Epithelial cell of prostate (primary cell): Measurements from ENCODE around the gene ULK2.
A peak's percentile ranks its signal among the peaks of the same experiment; 100 is the strongest.

ENCODE experiments used
- DNase-seq: peaks from one replicate; pipeline ENCODE4 v3.0.0-alpha.2; 2011; ENCODE audit warnings: low read depth, low spot score
- H3K27ac ChIP-seq: fragments of 450-650 bp; 2 replicates; pipeline ENCODE4 v1.5.1; 2017; ENCODE audit warnings: mild to moderate bottlenecking

Gene ULK2

DNA sequence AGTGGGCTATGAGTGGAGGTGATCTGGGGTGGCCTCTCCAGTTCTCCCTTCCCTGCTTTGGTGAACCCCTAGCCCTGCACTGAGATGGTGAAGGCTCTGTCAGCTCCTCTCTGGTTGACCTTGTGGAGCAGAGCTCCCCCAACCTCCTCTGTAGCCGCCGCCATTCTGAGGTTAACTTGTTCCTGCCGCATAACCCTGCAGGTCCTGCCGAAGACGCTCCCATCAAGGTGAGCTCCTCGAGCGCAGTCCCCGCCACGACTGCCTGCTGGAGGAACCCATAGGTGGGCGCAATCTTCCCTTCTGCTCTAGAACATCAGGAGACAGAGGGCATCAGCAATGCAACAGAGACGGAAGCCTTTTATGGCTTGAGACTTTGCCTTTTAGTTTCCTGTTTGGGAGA is 136.1 kb downstream of the ULK2 start:
- DNase-seq = no peak
- no peak overlapping the region for H3K27ac ChIP-seq

- no peak for DNase-seq
- H3K27ac ChIP-seq = no peak overlapping the region
Observed at GRCh38 chr17:19730843-19731242, 136.9 kb downstream of the ULK2 start.

- DNase-seq = no peak
- H3K27ac ChIP-seq = no peak overlapping the region
Observed at GRCh38 chr17:19729900-19730299, 137.8 kb downstream of the ULK2 start.

GRCh38 chr17:19728084-19728495 is 139.6 kb downstream of the ULK2 start:
- peak overlapping the region; percentile 69 for H3K27ac ChIP-seq
- DNase-seq = peak; percentile 41

- peak; percentile 46 for DNase-seq
- H3K27ac ChIP-seq = peak overlapping the region; percentile 69
Observed at GRCh38 chr17:19727501-19728078, 140.1 kb downstream of the ULK2 start.

DNA sequence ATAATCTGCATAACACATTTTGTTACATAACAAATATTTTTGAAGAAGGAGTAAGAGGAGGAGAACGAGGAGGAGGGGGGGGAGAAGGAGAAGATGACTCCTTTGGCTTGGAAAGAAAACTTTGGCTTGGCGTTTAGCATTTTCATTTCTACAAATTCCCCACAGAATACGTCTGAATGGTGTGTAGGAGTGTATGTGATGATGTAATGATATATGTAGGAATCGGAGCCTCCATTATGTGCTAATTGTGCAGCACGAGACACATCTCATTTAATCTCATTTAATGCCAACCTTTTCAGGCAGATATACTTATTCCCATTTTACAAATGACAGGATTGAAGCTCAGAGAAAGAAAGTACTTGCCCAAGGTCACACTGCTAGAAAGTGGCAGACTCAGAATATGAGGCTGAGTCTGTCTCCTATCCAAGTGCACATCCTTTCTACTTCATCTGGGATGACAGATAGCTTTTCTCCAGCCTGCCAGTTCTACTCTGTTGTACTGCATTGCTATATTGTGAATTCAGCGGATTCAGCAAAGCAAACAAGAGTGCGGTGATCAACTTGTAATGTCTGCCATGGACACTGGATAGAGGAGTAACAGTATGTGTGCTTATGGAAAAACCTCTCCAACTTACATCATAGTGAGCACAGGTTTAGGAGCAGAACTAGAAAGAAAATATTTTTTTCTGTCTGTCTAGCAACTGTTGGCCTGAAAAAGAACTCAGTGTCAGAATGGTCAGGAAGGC is 140.9 kb downstream of the ULK2 start:
- peak overlapping the region; percentile 69 for H3K27ac ChIP-seq
- no peak for DNase-seq

DNA sequence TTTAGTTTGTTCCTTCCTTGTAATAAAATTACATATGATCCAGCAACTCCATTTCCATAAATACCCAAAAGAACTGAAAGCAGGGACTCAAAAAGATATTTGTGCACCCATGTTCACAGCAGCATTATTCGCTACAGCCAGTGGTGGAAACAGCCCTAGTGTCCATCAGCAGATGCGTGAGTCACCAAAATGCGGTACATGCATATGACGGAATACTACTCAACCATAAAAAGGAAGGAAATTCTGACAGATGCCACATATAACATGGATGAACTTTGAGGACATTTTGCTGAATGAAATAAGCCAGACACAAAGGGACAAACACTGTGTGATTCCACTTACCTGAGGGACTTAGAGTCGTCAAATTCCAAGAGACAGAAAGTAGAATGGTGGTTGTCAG is 142.2 kb downstream of the ULK2 start:
- peak overlapping the region; percentile 76 for H3K27ac ChIP-seq
- no peak for DNase-seq

DNA sequence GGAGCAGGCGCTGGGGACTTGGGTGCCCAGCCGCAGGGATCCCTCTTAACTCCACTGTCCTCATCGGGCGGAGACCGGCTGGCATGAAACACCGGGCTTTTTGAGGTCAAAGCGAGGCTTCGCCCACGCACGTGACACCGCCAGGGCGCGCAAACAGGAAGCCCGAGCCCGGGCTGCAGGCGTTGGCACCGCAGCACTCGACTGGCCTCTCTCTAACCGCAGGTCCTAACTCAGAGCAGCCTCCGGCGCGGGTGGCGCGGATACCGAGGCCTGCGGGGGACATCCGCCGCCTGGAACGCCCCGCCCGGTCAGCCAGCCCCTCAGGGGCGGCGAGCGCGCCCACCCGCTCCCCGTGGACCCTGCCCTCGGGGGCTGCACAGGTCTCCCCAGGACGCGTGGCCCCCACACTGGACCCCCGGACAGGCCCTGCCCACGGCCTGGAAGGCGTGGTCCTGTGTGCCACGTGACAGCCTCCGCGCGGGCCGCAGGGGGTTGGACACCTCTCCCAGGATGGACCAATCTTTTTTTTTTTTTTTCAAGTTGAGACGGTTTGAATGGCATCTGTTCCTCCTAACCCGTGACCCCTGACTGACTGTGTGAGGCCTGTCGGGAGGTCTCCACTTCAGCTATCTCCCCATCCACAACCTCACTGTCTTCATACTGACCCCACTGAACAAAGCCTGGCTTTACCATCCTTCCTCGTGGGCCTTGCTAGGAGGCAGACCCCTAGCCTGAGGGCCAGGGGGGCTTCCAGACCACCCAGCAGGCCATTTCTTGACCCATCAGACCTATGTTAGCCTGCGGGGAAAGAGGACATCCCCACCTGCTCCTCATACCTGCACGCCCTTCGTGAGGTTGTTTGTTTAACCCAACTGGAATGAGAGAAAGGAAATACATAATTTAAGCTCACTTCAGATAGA is 143.0 kb downstream of the ULK2 start:
- no peak for DNase-seq
- H3K27ac ChIP-seq = peak overlapping the region; percentile 76

DNA sequence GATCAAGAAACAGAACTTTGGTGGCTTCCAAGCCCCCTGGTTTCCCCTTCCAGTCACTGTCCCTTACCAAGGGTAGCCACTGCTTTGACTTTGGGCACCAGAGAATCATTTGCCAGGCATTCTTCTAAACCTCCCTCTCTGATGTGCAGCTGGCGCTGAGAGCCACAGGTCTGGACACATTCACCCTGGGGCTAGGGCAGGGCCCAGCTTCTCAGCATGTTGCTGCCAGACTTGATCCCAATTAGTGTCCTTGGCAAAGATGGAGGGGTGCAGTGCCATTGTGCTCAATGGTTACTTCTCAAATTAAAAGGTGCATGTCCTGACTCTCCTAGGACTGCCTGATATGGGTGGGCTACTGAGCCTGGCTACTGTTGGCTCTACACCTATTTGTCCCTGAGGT is 143.8 kb downstream of the ULK2 start:
- DNase-seq = peak; percentile 64
- H3K27ac ChIP-seq = peak overlapping the region; percentile 76
